ENCODE data around the gene RBP5.

Gene RBP5, protein sequence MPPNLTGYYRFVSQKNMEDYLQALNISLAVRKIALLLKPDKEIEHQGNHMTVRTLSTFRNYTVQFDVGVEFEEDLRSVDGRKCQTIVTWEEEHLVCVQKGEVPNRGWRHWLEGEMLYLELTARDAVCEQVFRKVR

DNA sequence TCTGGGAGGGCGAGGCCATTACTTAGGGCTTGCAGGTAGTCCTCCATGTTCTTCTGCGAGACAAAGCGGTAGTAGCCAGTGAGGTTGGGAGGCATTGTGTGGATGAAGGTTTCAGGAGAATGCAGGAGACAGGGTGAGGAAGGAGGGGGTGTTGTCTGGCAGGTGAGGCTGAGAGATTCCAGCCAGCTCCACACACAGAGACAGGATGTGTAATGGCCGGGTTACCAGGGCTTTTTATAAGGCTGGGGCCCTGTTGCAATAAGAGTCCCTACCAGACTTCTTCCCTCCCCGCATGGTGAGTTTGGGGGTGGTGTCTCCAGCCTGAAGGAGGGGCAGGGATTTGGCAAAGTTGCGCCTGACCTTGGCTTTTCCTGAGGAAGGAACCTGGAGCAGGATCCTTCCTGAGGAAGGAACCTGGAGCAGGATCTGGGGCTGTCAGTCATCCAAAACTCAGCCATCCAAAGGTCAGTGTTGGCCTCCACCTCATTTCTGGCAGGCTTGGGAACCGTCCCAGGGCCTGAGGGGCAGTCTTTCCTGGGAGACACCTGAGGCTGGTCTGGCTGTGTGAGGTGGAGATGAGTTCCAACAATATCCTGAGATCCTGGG, at the start of gene RBP5:
RBP5 (minus strand) TSS at position 209 of the 606 bp plus-strand sequence; CDS start at position 95, 114 bp downstream.
- no peak for DNase-seq

DNA sequence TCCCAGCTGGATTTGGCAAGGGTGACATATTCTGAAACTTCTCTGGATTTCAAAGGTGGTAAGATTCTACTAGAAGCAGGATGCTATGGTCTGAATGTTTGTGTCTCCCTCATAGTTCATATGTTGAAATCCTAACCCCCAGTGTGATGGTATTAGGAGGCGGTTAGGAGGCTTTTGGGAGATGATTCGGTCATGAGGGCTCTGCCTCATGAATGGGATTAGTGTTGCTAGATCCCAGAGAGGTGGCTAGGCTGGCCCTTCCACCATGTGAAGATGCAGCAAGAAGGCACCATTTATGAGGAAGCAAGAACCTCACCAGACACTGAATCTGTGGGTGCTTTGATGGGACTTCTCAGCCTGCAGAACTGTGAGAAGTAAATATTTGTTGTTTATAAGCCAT, 49.8 kb upstream of the RBP5 start:
- no peak for DNase-seq

DNA sequence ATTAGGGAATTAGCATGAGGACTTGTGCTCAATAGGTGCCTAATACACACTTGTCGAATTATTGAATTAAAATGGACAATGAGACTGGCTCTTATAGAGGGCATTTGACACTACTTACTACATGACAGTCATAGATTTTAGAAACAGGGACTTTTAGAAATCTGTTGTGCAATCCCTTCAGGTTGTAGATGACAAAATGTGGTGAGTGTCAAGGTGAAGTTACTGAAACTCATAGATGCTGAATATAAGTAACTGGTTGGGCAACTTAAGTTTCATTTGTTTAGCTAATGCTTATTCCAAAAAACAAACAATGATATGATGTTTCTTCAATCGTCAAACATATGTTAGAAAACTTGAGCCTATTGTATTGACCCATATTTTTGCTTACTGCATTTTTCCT, 47.9 kb upstream of the RBP5 start:
- no peak for DNase-seq

DNA sequence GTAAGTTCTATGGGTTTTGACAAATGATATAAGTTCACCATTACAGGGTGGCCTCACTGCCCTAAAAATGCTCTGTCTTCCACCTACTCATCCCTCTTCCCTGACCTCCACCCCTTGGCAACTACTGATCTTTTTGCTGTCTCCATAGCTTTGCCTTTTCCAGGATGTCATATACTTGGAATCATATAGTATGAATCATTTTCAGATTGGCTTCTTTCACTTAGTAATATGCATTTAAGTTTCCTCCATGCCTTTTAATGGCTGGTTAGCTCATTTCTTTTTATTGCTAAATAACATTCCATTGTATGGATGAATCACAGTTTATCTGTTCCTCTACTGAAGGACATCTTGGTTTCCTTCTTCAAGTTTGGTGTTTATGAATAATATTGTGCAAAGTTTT, 46.8 kb upstream of the RBP5 start:
- DNase-seq = no peak

DNA sequence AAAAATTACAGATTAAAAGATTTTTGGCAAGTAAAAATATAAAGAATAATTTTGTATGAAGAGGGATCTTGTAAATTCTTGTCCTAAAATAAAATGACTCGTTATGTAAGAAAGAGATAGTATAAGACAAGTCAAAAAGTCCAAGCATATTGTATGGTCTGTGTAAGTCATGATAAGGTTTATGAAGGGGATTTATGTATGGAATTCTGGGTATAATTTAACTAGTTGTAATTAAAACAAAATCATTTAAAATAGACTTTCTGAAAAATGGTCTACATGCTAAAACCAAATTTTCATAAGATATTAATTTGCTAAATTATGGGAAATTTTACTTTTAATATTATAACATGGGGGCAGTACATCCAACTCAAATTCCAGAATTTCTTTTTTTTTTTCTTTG, 43.2 kb upstream of the RBP5 start:
- DNase-seq = no peak

DNA sequence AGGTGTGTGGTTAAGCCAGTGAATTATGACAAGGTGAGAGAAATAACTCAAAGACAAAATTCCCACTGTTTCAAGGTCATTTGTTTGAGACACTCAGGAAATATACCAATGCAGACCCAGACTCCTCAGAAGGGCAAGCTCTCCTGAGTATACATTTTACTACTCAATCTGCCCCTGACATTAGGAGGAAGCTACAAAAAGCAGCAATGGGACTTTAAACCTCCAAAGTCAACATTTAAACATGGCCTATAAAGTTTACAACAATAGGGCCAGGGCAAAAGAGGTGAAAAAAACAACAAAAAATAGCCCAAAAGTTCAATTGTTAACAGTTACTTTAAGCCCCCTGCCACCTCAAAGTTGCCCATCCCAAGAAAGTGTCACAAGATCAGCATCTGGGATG, 41.3 kb upstream of the RBP5 start:
- no peak for DNase-seq

DNA sequence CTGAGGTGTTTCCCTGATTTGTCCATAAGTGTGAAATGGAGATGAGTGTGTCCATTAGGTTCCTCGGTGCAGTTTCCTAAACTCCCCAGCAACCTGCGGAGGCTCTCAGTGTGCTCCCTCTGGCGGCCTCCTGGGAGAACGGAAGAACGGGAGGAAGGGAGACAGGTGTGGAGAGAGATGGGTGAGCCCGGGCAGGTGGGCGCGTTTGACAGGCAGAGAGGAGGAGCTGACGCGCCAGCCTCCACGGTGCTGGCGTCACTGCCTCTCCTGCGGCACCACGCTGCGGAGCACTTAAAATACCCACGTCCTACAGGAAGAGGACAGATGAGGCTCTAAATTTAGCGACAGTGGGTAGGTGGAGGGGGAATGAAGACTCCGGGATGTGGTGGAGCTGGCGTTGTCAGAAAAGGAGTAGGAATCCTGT, 34.0 kb upstream of the RBP5 start:
- DNase-seq = peak; percentile 51

DNA sequence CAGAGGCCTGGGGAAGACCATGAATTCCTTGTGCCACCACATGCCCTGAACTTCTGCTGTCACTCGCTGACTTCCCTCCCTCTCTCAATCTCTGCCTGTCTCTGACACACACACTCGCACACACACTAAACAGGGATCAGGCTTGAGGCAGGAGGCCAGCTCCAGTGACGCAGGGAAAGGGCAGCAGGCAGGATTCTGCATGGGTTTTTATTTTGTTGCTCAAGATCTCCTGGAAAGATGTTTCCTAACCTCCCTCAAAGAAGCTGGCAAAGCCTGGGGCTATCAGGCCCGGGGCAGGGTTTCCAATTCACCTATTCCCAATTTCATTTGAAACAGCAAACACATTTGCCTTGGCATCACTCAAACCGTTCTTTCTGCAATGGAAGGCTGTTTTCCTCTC, 33.1 kb upstream of the RBP5 start:
- DNase-seq = no peak

DNA sequence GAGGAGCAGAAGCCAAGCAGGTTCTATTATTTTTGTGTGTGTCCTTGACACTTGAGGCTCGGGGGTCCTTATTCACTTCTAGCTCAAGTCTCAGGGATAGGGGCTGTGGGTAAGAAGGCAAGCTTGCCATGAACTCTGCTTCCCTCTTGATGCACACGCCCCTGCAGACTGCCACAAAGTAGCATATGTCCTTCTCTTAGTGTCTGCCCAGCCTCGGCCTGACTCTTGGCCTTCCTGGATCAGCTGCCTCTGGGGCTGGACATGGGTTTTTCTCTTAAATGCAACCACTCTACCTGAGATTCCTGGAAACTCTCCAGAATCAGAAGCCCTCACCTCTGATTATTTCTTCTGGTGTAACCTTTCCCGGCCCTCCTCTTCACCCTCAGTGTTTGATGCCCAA, 32.6 kb upstream of the RBP5 start:
- no peak for DNase-seq

DNA sequence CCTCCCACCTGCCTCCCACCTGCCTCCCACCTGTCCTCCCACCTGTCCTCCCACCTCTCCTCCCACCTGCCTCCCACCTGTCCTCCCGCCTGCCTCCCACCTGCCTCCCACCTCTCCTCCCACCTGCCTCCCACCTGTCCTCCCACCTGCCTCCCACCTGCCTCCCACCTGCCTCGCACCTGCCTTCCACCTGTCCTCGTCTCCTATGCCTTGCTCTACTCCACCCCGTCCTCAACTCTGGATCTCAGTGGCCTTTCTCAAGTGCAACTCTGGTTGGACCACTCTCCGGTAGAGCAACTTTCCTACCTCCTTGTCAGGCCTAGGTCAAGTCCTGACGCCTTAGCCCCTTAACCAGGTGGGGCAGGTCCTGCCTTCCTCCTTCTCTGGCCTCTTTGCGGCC, 31.5 kb upstream of the RBP5 start:
- no peak for DNase-seq

DNA sequence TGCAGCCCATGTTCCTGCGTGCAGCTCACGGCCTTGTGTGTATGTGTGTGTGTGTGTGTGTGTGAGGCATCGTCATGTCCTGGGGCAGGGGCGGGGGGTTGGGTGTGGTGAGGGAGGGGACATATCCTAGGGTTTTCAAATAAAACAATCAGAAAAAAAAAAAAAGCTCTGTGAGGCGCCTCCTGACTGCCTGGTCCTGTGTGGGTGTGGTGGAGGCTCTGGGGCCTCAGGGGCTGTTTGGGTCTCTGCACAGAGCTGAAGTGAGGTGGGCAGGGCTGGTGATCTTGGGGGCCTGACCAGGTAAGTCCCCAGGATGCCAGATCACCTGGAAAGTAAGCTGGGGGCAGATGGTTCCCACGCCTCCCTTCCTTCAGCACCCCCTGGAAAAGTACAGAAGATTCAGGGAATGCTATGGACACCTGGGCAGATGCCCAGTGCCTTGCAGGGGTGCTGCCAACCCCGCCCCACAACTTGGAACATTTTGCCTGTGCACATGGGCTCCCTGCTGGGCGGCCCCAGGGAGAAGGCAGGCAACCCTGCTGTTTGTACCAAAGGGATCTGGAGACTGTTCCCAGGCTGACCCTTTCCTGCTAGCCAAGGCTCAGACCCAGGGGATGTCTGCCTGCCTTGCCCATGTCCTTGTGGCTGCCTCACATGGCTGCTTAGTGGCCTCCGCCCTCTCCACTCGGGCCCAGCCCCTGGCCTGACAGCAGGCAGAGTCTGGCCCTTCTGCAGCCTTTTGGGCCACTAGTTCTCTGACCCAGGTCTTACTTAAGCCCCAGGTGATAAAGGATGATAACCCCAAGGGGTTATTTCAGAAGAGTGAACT, 30.3 kb upstream of the RBP5 start:
- DNase-seq = no peak

DNA sequence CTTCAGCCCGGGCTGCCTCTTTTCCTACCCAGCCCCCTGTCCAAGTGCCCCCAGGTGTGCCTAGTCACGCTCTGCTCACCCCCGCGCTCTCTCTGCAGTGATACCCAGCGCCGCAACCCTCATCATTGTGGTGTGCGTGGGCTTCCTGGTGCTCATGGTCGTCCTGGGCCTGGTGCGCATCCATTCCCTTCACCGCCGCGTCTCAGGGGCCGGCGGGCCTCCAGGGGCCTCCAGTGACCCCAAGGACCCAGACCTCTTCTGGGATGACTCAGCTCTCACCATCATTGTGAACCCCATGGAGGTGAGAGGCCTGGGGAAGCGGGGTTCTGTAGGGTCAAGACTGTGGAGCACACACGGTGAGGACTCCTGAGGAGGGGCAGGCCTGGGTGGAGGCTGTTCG, 28.7 kb upstream of the RBP5 start:
- DNase-seq = no peak

DNA sequence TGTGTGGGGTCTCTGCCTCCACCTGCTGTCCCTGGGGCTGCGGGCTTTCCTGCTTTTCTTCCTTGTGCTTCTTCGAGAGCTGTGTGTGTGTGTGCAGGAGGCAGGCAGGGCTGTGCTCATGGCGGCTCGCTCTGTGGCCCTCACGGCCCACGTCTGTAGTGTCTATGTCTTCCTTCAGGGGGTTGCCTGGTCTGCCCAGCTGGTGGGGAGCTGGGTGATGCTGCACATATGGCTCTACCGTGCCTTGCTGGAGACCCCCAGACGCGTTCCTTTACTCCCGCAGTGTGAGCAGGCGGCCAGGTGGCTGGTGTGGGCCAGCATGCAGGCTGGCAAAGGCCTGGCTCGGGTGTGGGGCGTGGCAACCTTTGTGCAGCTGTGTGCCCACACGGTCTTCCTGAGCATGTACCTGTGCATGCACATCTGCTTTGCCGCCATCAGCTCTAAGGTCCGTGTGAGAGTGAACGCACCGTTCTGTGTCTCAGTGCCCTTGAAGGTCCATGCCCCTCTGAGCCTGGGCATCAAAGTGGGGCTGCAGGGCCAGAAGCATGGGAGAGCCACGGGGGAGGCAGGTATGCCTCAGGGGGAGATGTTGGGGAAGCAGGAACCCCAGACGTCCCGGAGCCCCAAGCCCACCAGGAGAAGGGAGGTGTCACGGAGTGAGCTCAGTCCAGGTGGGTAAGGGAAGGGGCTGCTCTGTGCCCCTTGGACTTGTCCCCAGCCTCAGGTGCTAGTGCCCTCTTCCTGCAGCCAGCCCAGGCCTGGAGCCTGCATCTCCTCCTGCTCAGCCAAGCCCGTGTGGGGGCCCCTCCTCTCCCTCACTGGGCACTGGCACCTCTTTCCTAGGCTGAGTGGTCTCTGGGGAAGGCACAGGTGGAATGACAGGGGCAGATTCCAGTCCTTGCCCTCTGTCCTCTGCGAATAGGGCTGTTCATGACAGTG, 27.8 kb upstream of the RBP5 start:
- no peak for DNase-seq

DNA sequence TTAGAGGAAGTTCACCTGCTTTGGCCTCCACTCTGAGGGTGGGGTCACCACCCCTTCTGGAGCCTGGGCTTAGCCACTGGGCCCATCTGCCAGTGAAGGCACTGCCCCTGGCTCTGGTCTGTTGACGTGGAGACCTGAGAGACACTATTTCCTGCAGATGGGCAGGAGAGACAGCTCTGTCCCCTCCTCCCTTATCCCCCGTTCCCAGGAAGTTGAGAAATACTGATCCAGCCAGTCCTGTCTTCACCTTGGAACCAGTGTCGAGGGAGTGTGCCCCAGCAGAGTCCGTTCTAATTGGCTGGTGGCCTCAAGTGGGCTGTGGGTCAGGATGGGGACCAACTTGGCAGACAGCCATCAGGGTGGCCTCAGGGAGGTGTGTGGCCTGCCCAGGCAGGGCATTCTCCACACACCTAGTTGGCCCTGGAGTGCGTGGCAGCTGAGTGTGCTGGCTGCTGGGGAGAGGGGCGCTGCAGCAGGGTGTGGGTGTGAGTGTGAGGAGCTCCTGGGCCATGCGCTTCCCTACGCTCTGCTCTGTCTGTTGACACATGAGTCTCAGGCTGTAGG, 26.9 kb upstream of the RBP5 start:
- peak; percentile 0 for DNase-seq

DNA sequence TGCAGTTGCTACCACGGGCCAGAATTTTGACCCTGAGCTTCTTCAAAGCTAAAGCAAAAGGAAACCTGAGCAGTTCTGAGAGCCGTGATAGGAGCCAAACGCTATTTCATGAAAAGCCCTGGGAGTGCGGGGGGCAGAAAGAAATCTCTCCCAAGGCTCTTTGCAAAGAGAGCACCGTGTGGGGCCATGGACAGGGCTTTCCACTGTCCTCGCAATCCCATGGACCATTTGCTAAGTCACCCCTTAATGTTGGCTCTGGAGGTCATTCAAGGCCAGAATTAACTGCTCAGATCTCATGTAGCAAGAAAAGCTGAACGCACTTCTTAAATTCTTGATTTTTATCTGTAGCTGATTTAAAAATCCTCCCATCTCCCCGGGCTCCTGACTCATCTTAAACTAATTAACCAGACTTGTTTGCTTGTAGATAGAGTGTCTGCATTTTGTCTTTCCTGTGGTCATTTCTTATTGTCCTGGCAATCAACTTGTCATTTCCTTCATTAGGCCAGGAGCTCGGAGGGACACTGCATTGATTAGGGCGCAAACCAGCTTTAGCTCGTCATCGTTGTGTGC, 26.3 kb upstream of the RBP5 start:
- DNase-seq = no peak

DNA sequence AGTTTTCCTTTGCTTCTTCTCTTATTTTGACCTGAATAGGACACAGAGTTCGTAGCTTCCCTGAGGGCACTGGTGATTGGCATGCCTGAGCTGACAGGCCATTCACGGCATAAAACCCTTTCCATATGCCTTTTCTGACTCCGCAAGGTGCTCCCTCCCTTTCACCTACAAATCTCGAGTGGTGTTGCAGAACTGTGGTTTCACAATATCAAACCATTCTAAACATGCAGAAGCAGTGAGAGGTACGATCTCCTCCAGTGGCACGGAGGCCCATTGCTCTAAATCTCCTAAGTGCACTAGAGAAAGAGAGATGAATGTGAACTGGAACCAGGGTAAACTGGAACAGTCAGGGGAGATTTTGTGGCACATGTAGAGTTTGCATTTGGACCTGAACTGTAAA, 25.4 kb upstream of the RBP5 start:
- DNase-seq = no peak

DNA sequence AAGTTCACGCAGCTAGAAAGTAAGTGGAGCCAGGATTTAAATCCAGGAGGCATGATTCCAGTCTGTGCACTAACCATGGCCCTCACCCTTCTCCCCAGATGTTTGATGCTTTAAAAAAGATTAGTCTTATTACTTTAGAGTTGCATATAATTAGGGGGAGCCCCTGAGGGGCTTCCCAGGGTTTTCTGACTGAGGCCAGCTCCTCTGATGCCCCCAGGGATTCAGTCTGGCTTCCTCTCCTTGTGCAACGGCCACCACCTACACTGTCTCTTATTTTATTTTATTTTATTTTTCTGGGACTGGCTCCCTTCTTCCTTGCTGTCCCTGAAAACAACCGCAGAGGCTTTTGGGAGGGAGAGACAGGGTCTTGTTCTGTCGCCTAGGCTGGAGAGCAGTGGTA, 24.1 kb upstream of the RBP5 start:
- DNase-seq = no peak

DNA sequence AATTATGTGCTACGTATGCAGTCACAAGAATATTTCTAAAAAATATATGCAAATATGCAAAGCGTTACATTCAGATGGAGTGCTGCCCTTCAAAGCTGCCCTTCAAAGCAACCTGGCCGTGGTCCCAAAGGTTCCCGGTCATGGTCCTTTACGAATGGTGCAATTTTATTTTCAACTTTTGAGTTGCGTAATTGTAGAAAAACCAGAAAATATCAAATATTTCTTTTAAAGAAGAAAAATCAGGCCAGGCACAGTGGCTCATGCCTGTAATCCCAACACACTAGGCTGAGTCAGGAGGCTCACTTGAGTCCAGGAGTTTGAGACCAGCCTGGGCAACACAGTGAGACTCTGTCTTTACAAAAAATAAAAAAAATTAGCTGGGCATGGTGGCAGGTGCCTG, 22.8 kb upstream of the RBP5 start:
- DNase-seq = no peak

DNA sequence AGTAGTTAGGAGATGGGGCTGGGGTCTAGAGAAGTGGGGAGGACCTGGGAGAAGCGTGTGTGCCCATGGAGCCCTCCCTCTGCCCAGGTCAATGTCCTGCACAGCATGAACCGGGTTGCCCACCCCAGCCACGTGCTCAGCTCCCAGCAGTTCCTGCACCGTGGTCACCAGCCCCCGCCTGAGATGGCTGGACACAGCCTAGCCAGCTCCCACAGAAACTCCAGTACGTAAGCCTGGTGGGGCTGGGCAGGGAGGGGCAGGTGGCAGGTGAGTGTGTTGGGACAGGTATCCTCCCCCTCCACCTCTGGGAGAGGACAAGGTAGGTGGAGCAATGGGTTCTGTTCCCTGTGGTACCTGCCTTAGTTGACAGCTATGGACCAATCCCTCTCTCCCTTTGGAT, 22.2 kb upstream of the RBP5 start:
- no peak for DNase-seq

DNA sequence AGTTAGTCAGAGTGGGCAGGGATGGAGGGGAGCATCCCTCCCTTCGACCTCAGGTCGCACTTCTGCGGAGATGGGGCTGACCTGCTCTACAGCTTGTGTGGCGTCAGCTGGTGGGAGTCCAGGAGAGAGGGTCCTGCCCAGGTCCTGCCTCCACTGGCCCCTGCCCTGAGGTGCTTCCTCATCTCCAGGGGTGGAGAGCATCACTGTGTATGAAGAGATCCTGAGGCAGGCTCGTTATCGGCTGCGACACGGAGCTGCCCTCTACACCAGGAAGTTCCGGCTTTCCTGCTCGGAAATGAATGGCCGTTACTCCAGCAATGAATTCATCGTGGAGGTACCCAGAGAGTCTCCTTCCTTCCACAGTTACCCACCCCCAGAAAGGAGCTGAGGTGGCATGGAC, 21.7 kb upstream of the RBP5 start:
- DNase-seq = no peak

DNA sequence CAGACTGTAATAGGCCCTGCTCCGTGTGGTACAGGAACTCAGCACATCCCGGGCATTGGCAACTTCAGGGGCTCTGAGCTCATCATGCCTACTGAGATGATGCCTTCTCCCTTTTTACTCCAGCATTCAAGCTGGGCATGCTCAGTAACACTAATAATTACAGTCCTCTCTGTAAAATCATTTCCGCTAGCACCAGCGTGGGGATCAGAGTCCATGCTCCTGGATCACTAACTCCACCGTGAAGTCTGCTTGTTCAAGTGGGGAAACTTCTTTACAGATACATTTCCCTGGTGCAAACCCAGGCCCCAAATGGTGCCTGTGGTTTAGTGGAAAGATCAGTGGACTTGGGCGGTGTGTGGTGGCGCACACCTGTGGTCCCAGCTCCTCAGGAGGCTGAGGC, 18.2 kb upstream of the RBP5 start:
- no peak for DNase-seq

DNA sequence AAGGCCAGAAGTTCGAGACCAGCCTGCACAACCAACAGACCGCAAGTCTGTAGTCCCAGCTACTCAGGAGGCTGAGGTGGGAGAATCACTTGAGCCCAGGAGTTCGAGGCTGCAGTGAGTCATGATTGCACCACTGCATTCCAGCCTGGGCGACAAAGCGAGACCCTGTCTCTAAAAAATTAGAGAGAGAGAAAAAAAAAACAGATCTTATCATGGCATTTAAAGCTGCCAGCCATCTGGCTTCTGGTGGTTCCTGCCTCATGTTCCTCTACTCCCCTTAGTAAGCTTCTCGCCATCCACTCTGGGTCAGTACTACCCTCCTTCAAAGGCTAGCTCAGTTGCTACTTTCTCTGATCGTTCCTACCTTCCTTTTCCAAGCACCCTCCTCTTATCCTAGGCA, 17.5 kb upstream of the RBP5 start:
- DNase-seq = no peak

DNA sequence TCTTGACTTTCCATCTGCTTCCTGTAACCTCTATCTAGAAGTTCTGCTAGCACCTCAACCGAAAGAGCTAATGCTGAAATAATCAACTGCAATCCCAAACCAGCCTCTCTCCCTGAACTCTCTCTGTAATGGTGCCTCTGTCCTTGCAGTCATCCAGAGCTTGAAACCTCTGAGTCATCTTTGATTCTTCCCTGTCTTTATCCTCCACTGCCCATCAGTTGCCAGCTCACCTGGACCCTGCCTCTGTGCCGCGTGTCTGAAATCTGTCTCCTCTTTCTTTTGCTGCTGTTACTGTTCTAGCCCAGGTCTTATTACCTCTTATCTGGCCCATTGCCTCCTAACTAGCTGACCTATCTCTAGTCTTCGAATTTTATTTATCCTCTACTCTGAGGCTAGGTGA, 17.0 kb upstream of the RBP5 start:
- no peak for DNase-seq
